SK-N-SH (cell line): ENCODE results near the gene MED6. TPM values are rescaled to one million over a fixed set of nuclear protein-coding genes. Genes with fewer than 3 reads are reported as not detected.
A peak's percentile ranks its signal among the peaks of the same experiment; 100 is the strongest.

Source experiments
- CTCF ChIA-PET: fragments of 300-600, 350-600 bp; formaldehyde crosslinking; extraction: SDS; loops from one replicate; lab custom pipeline; 2021; lab: Yijun Ruan, JAX
- POLR2A ChIA-PET: fragments of 350-600 bp; sonication (Branson Sonifier 250); formaldehyde crosslinking; extraction: SDS; loops from one replicate; lab custom pipeline; 2020; ENCODE audit warnings: antibody characterized with exemption, inconsistent platforms; lab: Yijun Ruan, JAX
- DNase-seq: peaks from one replicate; pipeline ENCODE4 v3.0.0; 2012
- H2AFZ ChIP-seq: fragments of 200-600 bp; sonication (generic); 2 replicates; pipeline ENCODE4 v1.8.1; 2016; ENCODE audit warnings: antibody characterized with exemption, mild to moderate bottlenecking, low read depth
- H3F3A ChIP-seq: fragments of 200-600 bp; sonication (generic); replicated peaks from 2 replicates; pipeline ENCODE3; 2016; ENCODE audit warnings: antibody characterized with exemption, mild to moderate bottlenecking; ENCODE audit not compliant: insufficient read depth
- H3K27ac ChIP-seq, 2 experiments: fragments of 200-500 bp in 1 of 2; fragments of 200-600 bp in 1 of 2; sonication (Bioruptor generic) in 1 of 2; sonication (generic), shearing (Covaris generic) in 1 of 2; 2 replicates each; pipeline versions ENCODE4 v1.5.1 to v1.6.1; 2014 to 2016; ENCODE audit warnings: low read depth in 2 of 2, inconsistent platforms in 1 of 2, low read length in 1 of 2, mild to moderate bottlenecking in 1 of 2, mixed read lengths in 1 of 2
- H3K27me3 ChIP-seq: fragments of 200-600 bp; sonication (generic), shearing (Covaris generic); 2 replicates; pipeline ENCODE4 v1.6.1; 2016; ENCODE audit warnings: mixed run types; ENCODE audit not compliant: insufficient read depth
- H3K36me3 ChIP-seq, 2 experiments: fragments of 200-500 bp in 1 of 2; fragments of 200-600 bp in 1 of 2; sonication (Bioruptor generic) in 1 of 2; sonication (generic) in 1 of 2; replicated peaks in 1 of 2; 2 replicates each; pipeline versions ENCODE3 to v1.5.1; 2014 to 2016; ENCODE audit warnings: low read length in 1 of 2, mild to moderate bottlenecking in 1 of 2; ENCODE audit not compliant: insufficient read depth in 2 of 2, control insufficient read depth in 1 of 2
- H3K4me1 ChIP-seq, 2 experiments: fragments of 200-500 bp in 1 of 2; fragments of 200-600 bp in 1 of 2; sonication (Bioruptor generic) in 1 of 2; sonication (generic), shearing (Covaris generic) in 1 of 2; 2 replicates each; pipeline versions ENCODE4 v1.5.1 to v1.6.1; 2014 to 2016; ENCODE audit warnings: low read depth in 1 of 2, low read length in 1 of 2, mixed run types in 1 of 2; ENCODE audit not compliant: insufficient read depth in 2 of 2, control insufficient read depth in 1 of 2
- H3K4me2 ChIP-seq: fragments of 200-600 bp; sonication (generic), shearing (Covaris generic); 2 replicates; pipeline ENCODE4 v1.6.1; 2017; ENCODE audit warnings: mixed run types
- H3K4me3 ChIP-seq, 2 experiments: fragments of 200-500 bp in 1 of 2; fragments of 200-600 bp in 1 of 2; sonication (Bioruptor generic) in 1 of 2; sonication (generic), shearing (Covaris generic) in 1 of 2; 2 replicates each; pipeline versions ENCODE4 v1.5.1 to v1.8.1; 2014 to 2016; ENCODE audit warnings: low read depth in 2 of 2, inconsistent platforms in 1 of 2, low read length in 1 of 2, mild to moderate bottlenecking in 1 of 2, mixed read lengths in 1 of 2, moderate library complexity in 1 of 2
- H3K79me2 ChIP-seq: fragments of 200-600 bp; sonication (generic); 2 replicates; pipeline ENCODE4 v1.8.1; 2017; ENCODE audit warnings: mild to moderate bottlenecking; ENCODE audit not compliant: insufficient read depth
- H3K9ac ChIP-seq: fragments of 200-600 bp; sonication (generic); 2 replicates; pipeline ENCODE4 v1.6.1; 2017; ENCODE audit warnings: mixed run types
- H3K9me2 ChIP-seq: fragments of 200-600 bp; sonication (generic); 2 replicates; pipeline ENCODE4 v1.6.1; 2017; ENCODE audit warnings: mixed run types
- H3K9me3 ChIP-seq: fragments of 200-600 bp; sonication (generic); 2 replicates; pipeline ENCODE4 v1.6.1; 2017; ENCODE audit warnings: mixed run types, mild to moderate bottlenecking, moderate library complexity
- H4K20me1 ChIP-seq: fragments of 200-600 bp; sonication (generic); 2 replicates; pipeline ENCODE4 v1.6.1; 2017; ENCODE audit warnings: mild to moderate bottlenecking, mixed run types; ENCODE audit not compliant: insufficient read depth
- EZH2phosphoT487 ChIP-seq: fragments of 200-600 bp; sonication (generic); IDR thresholded peaks from 2 replicates; pipeline ENCODE4 v1.6.1; 2017; ENCODE audit warnings: low read depth, mixed run types, mild to moderate bottlenecking, antibody characterized with exemption, moderate library complexity, borderline replicate concordance
- FOSL2 ChIP-seq: IDR thresholded peaks from 2 replicates; pipeline ENCODE4 v1.4.0; 2012; ENCODE audit warnings: low read depth, mild to moderate bottlenecking, moderate library complexity, borderline replicate concordance
- FOXJ3 ChIP-seq: sonication (generic); formaldehyde crosslinking; IDR thresholded peaks from 2 replicates; pipeline ENCODE4 v1.5.1; 2020; ENCODE audit warnings: mild to moderate bottlenecking, missing genetic modification reagents
- GATA2 ChIP-seq: sonication (generic); formaldehyde crosslinking; IDR thresholded peaks from 2 replicates; pipeline ENCODE4 v1.5.0; 2020; ENCODE audit warnings: mild to moderate bottlenecking, missing genetic modification reagents
- MXI1 ChIP-seq: IDR thresholded peaks from 2 replicates; pipeline ENCODE4 v1.6.1; 2012; ENCODE audit warnings: mild to moderate bottlenecking, low read depth, low read length, improper control_type of control experiment
- NRF1 ChIP-seq: IDR thresholded peaks from 2 replicates; pipeline ENCODE4 v1.6.1; 2012; ENCODE audit warnings: low read depth, mild to moderate bottlenecking, low read length
- RAD21 ChIP-seq: IDR thresholded peaks from 2 replicates; pipeline ENCODE4 v1.6.1; 2012; ENCODE audit warnings: mild to moderate bottlenecking, low read length
- RCOR1 ChIP-seq: fragments of 150-350 bp; IDR thresholded peaks from 2 replicates; pipeline ENCODE4 v1.6.1; 2017; ENCODE audit warnings: antibody characterized with exemption, low read length
- RFX5 ChIP-seq: IDR thresholded peaks from 2 replicates; pipeline ENCODE4 v1.6.1; 2012; ENCODE audit warnings: mild to moderate bottlenecking, improper control_type of control experiment, low read length
- RXRA ChIP-seq: IDR thresholded peaks from 2 replicates; pipeline ENCODE4 v1.4.0; 2012; ENCODE audit warnings: low read depth, mild to moderate bottlenecking, borderline replicate concordance
- SMC3 ChIP-seq: IDR thresholded peaks from 2 replicates; pipeline ENCODE4 v1.6.1; 2012; ENCODE audit warnings: low read depth, low read length, improper control_type of control experiment
- TAF1 ChIP-seq: IDR thresholded peaks from 2 replicates; pipeline ENCODE4 v1.6.1; 2012; ENCODE audit warnings: low read depth, mild to moderate bottlenecking, low read length, moderate library complexity, borderline replicate concordance
- TEAD4 ChIP-seq: IDR thresholded peaks from 2 replicates; pipeline ENCODE4 v1.4.0; 2012; ENCODE audit warnings: mild to moderate bottlenecking, borderline replicate concordance; ENCODE audit not compliant: insufficient read depth
- YY1 ChIP-seq: IDR thresholded peaks from 2 replicates; pipeline ENCODE4 v1.4.0; 2012; ENCODE audit warnings: low read depth, mild to moderate bottlenecking
- WGBS: methylation state at CpG from one replicate; pipeline ENCODE4 v1.1.6; 2017; ENCODE audit warnings: low lambda C conversion rate; 5-methylcytosine and 5-hydroxymethylcytosine counted together
- polyA plus RNA-seq, 3 experiments: library from polyadenylated mRNA; depleted of rRNA; stranded (reverse); fragments of >200 nt; gene quantifications; 2 replicates each; pipeline ENCODE4 v1.2.3, GENCODE V29; 2012
- TF ChIP-seq, protein P1 (sequence below): IDR thresholded peaks from 2 replicates; pipeline ENCODE4 v1.4.0; 2012; ENCODE audit warnings: low read depth, borderline replicate concordance
- TF ChIP-seq, protein P2 (sequence below): fragments of 200-600 bp; sonication (generic); IDR thresholded peaks from 2 replicates; pipeline ENCODE4 v1.6.1; 2017; ENCODE audit warnings: antibody characterized with exemption, mild to moderate bottlenecking, moderate library complexity

Gene MED6
- polyA plus RNA-seq, 1 of the 3 experiments (the other 2 are of a cell fraction) = 24.2 TPM

- ChIA-PET POLR2A (no interaction called here), CTCF (interaction anchor here (0.6 to 1.6 kb wide), 5 partner anchors 90 to 1286 kb away, joined by 3 to 7 read pairs (median 3); no protein-coding TSS in a partner anchor)
- Histone ChIP-seq H3K4me2 (no peak overlapping the region), H2AFZ (no peak overlapping the region), H3K9ac (no peak overlapping the region), H3F3A (no peaks in the 10 kb centered on the region), H3K36me3 (no peaks in the 10 kb centered on the region), H3K4me3 (no peak overlapping the region), H3K27ac (no peak overlapping the region), H3K9me2 (no peaks in the 10 kb centered on the region), H3K27me3 (no peaks in the 10 kb centered on the region), H4K20me1 (no peaks in the 10 kb centered on the region), H3K9me3 (peaks cover 12% of the 10 kb centered on the region; the same call in 1 of the 2 replicates), H3K79me2 (no peaks in the 10 kb centered on the region), H3K4me1 (no peaks in the 10 kb centered on the region)
- DNase-seq = no peak
- WGBS = 32% methylated on average over 1 of the region's 1 CpG
- TF ChIP-seq FOSL2 (no peak), NRF1 (no peak), RFX5 (no peak), EZH2phosphoT487 (no peak)
- TF ChIP-seq, protein P1, sequence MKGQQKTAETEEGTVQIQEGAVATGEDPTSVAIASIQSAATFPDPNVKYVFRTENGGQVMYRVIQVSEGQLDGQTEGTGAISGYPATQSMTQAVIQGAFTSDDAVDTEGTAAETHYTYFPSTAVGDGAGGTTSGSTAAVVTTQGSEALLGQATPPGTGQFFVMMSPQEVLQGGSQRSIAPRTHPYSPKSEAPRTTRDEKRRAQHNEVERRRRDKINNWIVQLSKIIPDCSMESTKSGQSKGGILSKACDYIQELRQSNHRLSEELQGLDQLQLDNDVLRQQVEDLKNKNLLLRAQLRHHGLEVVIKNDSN = no peak
- TF ChIP-seq, protein P2, sequence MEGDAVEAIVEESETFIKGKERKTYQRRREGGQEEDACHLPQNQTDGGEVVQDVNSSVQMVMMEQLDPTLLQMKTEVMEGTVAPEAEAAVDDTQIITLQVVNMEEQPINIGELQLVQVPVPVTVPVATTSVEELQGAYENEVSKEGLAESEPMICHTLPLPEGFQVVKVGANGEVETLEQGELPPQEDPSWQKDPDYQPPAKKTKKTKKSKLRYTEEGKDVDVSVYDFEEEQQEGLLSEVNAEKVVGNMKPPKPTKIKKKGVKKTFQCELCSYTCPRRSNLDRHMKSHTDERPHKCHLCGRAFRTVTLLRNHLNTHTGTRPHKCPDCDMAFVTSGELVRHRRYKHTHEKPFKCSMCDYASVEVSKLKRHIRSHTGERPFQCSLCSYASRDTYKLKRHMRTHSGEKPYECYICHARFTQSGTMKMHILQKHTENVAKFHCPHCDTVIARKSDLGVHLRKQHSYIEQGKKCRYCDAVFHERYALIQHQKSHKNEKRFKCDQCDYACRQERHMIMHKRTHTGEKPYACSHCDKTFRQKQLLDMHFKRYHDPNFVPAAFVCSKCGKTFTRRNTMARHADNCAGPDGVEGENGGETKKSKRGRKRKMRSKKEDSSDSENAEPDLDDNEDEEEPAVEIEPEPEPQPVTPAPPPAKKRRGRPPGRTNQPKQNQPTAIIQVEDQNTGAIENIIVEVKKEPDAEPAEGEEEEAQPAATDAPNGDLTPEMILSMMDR = no peak
- TF ChIP-seq, all 33 proteins: peak for 0
Measured at GRCh38 chr14:70624972-70625371, 24.5 kb upstream of the MED6 start.

DNA sequence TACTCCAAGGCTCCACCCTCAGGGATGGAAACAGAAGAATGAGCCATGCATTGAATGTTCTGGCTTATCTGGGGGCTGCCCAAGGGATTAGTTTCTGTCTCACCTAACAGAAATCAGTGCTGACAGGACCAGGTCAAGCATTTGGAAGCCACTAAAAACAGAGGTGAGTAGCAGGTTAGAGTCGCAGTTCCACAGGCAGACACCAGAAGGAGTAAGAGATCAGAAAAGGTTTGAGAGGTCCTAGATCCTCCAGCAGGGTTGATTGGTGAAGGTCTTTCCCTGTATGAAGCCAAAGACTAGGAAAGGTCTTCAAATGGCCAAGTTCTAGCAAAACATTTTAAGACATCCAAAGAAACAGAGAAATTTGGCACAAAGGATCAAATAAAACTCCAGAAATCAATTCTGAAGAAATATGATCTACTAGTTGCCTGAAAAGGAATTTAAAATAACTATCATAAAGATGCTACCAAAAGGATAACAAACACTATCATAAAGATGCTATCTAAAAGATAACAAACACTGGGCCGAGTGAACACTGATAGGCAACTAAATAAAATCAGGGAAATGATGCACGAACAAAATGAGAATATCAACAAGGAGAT is 21.8 kb upstream of the MED6 start:
- H3K9me3 ChIP-seq = peaks cover 7% of the 10 kb centered on the region; the same call in 1 of the 2 replicates
- no peak overlapping the region for H3K9ac ChIP-seq
- no peaks in the 10 kb centered on the region for H3K79me2 ChIP-seq
- no peak overlapping the region for H3K27ac ChIP-seq
- ChIA-PET CTCF (interaction anchor here (0.9 to 3.9 kb wide), 10 partner anchors 9 to 199 kb away, joined by 3 to 39 read pairs (median 6); partner anchors contain the start of gene TTC9), POLR2A (no interaction called here)
- H3K36me3 ChIP-seq = no peaks in the 10 kb centered on the region
- no peak overlapping the region for H2AFZ ChIP-seq
- H3K4me1 ChIP-seq = no peaks in the 10 kb centered on the region
- no peak overlapping the region for H3K4me3 ChIP-seq
- no peaks in the 10 kb centered on the region for H4K20me1 ChIP-seq
- H3F3A ChIP-seq = no peaks in the 10 kb centered on the region
- no peaks in the 10 kb centered on the region for H3K9me2 ChIP-seq
- WGBS = 3% methylated on average over 3 of the region's 3 CpGs
- DNase-seq = peak; percentile 56
- no peaks in the 10 kb centered on the region for H3K27me3 ChIP-seq
- no peak overlapping the region for H3K4me2 ChIP-seq
- TF ChIP-seq, protein P1 = no peak
- TF ChIP-seq TEAD4 = no peak
- TF ChIP-seq YY1 = no peak
- no peak for TF ChIP-seq FOXJ3 (CRISPR knock-in tag)
- no peak for TF ChIP-seq TAF1
- TF ChIP-seq RXRA = no peak
- peak; percentile 79 for TF ChIP-seq SMC3
- peak; percentile 84 for TF ChIP-seq RAD21
- no peak for TF ChIP-seq GATA2 (CRISPR knock-in tag)
- TF ChIP-seq, protein P2 = peak; percentile 62
- TF ChIP-seq MXI1 = no peak
- TF ChIP-seq NRF1 = no peak
- no peak for TF ChIP-seq RCOR1
